GOT3 (cell line): ENCODE measurements around the gene SLC8A1.

ENCODE experiments used
- DNase-seq: peaks from one replicate; lab custom pipeline; 2025; ENCODE audit warnings: mixed read lengths; lab: John Stamatoyannopoulos, UW

SLC8A1 gene

DNA sequence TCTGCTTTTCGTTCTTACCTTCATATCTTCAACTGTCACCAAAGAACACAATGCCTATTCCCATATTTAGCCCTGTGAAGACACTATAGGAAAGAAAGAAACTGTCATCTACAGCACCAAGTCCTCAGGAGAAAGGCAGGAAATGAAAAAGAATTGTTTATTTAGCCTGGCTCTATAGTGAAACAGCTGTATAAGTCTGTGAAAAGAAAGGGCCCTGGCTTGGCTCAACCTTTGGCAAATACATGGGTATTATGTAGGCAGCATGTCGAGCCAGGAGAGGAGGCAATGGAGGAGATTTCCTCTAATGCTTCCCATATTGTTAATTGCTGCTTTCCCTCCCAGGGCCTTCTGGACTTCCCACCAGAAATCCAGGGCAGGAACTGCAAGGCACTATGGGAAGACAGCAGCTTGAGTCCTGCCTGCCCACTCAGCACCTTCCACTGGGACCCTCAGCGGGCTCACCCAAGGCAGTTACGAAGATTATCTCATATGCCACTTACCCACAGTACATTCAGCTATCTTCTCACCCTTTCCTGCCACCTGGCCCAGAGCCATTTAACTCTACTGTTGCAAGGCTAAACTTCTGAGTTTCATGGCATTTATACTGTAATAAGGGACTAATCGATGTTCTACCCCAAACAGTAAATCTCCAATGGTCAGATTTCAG is 30.1 kb downstream of the SLC8A1 start:
- DNase-seq = no peak

DNA sequence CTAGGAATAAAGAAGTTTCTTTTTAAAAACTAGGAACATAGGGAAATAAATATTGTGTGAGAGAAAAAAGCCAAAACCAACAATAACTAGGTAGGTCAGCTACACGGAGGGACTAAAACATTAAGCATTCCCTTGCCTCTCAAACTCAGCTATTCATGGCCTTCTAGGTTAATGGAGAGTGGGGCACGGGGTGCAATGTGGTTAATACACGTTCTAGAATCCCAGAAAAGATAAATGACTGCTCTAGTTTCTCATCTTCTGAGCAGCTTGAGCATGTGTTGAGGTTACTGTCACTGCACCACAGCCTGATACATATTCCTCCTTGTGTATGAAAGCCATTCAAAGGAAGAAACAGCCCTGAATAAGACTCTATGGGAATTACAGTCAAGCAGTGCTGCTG is 31.4 kb downstream of the SLC8A1 start:
- no peak for DNase-seq

DNA sequence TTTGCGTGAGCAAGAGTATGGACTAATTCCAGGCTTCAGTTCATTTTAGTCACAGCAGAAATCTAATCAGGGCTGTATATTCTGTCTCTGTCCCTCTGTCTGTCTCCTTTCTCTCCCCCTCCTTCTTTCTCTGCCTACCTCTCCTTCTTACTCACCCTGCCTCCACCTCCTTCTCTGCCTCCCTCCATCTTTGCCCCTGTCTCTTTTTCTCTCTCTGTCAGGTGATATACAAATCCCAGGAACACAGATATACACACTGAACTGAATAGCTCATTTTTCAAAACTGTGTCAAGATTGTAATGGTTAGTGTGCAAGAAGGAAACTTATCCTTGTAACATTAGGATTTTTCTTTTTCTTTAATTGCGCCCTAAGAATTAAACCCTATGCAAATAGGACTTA is 32.5 kb downstream of the SLC8A1 start:
- no peak for DNase-seq

DNA sequence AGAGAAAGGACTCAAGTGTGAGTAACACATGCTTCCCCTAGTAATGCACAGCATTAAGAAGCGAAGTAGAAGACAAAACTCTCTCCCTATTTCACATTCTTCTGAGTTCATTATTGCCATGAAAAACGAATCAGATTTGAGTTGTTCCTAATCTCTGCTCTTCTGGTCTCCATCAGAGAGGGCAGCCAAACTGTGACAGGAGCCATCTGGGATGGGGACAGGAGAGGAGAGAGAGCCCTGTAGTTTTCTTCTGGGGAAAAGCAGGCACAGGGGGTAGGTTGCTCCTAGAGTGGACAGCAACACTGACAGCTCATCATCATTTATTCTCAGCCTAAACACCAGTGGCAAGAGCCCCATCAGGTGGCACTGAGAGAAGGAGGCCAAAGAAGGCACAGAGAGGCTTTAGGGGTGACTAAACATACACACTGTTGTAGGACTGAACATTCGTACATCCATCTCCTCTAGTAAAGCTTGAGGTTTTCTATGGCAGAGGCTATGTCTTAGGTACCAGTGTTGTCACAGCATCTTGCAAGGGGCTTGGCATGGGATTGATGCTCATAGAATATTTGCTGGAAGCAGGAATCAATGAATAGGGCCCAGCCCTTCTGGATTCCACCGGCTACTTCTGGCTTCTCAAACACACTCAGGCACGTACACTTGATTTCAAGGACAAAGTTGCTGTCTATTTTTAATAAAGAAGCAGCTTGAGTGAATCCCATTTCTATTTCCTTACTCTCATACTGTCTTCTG is 33.1 kb downstream of the SLC8A1 start:
- no peak for DNase-seq

- no peak for DNase-seq
Observed at GRCh38 chr2:40416486-40416885, 35.4 kb downstream of the SLC8A1 start.

DNA sequence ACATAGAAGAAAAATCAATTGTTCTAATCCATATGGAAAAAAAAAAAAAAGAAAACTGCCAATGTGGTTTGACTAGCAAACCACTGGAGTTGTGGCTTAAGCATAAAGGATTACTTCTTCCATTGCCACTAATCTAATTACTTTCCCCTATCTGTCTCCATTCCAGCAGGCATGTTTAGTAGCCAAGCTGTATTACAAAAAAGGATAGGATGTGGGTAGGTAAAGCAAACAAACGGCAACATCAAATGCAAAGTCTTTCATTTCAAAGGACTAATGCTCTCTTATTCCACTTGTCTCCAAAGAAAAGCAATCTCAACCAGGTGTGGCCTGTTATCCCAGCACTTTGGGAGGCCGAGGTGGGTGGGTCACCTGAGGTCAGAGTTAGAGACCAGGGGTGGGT is 36.5 kb downstream of the SLC8A1 start:
- no peak for DNase-seq

DNA sequence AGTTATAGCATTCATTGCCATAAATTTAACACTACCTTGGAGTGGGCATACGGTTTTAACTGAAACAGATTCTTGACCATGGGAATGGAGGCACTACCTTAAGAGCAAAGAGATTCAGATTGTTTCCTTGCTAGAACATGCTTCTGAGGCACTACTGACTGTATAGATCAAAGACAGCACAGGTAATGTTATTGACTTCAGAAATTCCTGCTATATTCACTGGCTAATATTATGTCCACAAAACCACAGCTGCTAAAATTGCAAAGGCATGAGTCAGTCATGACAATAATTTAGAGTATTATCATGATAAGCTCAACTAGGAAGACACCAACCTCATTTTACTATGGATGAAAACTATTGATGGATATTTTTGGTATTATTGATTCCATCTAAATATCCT is 39.4 kb downstream of the SLC8A1 start:
- no peak for DNase-seq

DNA sequence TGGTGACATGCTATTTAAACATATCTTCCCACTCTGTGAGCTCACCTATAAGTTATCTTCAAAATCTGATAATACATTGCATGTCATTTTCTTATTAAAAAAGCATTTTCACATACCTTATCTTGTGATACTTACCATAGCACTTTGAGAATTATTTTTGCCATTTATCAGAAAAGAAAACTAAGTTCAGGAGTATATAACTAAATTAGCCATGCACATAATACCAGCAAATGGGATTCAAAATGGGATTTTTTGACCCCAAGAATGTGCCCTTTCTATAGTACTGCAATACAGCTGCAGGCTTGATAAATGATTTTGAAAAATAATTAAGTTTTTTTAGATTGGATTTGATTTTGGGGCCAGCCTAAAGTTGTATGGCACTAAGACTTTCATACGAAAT is 41.2 kb downstream of the SLC8A1 start:
- no peak for DNase-seq

- no peak for DNase-seq
Observed at GRCh38 chr2:40409734-40410133, 42.2 kb downstream of the SLC8A1 start.

GRCh38 chr2:40406485-40407289 is 45.2 kb downstream of the SLC8A1 start:
- no peak for DNase-seq

DNA sequence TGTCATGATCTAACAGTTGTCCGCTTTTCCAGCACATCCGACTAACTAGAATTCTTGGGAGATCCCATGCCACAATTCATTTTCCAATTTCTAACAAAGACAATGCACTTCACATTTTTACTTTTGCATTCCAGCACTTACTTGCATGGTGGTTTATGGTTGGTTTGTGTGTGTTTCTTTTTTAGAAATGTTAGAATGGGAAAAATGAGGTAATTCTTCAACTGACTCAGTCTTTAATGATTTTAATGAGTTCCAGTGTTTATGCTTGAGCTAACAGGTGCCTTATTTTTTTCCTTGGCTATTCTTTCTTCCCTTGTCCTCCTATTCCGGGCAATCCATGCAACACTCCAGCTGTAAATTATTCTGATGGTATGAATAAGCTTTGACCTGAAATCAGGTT is 46.4 kb downstream of the SLC8A1 start:
- DNase-seq = no peak

- no peak for DNase-seq
Observed at GRCh38 chr2:40404517-40404916, 47.4 kb downstream of the SLC8A1 start.

- DNase-seq = no peak
Observed at GRCh38 chr2:40403233-40403836, 48.6 kb downstream of the SLC8A1 start.

DNA sequence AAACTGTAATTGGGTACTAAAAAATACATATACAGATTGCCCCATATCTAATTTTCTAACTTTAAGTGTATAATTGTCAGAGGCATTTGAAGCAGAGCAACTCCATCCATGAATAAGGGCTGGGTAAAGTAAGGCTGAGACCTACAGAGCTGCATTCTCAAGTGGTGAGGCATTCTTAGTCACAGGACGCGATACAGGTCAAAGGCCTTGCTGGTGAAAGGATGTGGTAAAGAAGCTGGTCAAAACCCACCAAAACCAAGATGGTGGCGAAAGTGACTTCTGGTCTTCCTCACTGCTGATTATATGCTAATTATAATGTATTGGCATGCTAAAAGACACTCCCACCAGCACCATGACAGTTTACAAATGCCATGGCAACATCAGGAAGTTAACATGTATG is 50.0 kb downstream of the SLC8A1 start:
- DNase-seq = no peak

GRCh38 chr2:40400336-40400953 is 51.4 kb downstream of the SLC8A1 start:
- no peak for DNase-seq

DNA sequence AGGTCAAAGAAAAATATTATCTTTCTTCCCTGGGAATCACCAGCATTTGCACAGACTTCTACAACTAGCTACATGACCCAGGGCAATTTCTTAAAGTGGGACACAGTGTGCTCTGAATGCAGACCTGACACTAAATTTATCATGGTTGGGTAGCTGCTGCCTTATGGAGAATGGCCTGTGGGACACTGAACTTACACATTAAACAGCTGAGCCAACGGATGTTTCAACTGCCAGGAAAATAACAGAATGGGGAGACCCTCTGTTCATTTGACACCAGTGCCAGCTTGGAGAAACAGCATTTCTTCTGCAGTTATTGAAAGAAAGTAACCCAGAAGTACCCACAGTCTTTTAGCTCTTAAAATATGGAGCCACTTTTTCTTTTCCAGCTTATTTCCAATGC is 54.1 kb downstream of the SLC8A1 start:
- no peak for DNase-seq

DNA sequence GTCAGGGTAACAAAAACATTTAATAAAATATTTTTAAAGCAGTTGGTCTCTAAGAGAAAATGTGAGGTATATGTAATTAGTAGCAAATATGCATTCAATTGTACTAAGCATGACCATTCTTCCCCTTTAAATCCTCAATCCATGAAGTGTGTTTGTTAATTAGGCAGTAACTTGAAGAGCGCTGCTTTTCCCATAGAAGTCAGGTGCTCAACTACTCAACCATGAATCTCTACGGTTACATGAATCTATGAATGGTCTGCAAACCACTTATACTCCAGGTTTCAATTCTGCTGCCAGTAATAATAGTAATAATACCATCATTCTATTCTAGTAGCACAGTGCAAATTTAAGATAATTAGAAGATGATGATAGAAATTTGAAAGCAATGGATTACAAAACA is 55.8 kb downstream of the SLC8A1 start:
- no peak for DNase-seq

DNA sequence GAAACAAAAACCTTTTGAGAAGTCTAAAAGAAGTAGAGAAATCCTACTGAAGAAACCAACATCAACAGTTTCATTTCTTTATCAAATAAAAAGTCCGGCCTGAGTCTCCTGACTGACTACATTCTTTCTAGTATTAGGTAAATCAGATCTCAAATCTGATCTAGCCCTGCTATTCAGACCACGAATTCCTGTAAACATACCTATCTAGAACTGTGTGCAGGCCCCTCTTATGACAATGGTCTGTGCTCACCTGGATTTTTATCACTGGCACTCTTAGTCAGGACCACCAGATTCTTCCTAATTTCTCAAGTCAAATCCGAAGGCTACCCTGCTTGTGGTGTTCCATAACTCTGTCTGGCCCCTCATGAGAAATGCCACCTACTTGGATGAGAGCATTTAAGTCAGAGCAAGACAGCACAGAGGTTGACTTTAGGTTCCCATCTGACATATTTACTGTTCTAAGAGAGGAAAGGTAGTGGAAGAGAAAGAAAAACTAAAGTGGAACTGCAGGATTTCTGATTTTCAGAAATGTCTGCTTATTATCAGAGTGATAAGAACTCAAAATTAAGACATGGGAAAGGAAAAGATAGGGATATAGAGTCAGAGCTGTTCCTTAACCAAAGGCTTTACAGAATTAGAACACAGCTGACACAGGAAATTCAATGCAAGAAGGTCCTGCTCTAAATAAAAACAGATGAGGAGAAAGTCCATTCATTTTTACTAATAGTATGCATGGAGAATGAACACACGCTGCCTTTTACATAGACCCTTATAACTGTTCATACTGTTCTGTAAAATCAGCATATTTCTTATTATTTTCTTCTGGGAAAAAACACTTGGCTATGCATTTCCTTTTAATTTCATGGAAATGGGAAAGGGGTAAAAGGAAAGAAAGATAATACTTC is 56.5 kb downstream of the SLC8A1 start:
- DNase-seq = no peak

DNA sequence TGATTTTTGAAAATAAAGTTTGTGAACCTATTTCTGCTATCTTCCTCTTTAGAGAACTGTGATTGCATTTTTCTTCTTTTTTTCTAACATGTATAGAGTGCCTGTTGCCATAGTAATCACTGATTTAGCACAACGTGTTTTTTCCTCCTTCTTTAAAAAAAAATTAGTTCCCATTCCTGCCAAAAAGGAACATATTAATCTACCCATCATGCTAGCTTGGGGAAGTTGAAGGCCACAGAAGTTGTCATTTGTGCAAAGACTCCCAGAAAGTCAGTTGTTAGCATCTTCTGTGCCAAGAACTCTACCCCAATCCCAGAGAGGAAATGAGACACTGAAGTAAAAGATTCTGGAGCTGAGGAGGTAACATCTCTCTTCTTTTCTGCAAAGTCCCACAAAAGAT is 57.3 kb downstream of the SLC8A1 start:
- DNase-seq = no peak

GRCh38 chr2:40394031-40394430 is 57.9 kb downstream of the SLC8A1 start:
- DNase-seq = no peak

DNA sequence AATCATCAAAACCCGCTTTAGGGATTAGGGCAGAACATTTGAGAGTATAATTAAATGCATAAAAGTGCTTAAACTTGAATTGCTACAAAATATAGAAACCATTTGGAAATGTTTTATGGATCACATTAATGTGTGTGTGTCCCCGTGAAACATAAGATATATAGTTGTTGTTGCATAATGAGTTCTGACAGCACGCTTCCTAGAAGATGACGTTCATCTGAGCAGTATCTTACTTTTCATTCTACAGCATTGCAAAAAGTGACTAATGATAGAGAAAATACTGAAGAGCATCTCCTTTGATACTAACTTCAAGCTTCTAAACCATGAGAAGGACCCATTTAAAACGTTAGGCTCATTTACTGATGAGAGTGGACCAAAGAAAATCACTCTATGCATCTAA is 63.7 kb downstream of the SLC8A1 start:
- no peak for DNase-seq
